Measurements from ENCODE around the gene CACHD1. TPM values are rescaled to one million over a fixed set of nuclear protein-coding genes. Genes with fewer than 3 reads are reported as not detected.

CACHD1 gene
- total and polyA plus RNA-seq, 10 donors = 1.1 to 17.3 (median 11.4) TPM

- H3K27ac ChIP-seq = no peak overlapping the region
- intact Hi-C loops (cut with DNase I; ENCODE audit: low total_unique reads) = no loop called here
- H3K36me3 ChIP-seq = no peaks in the 10 kb centered on the region
- no peaks in the 10 kb centered on the region for H3K9me3 ChIP-seq
- H3K4me1 ChIP-seq = peaks cover 0 to 13% (median 1%) of the 10 kb centered on the region in 6 donors
- H3K4me3 ChIP-seq = no peak overlapping the region
- no peak for DNase-seq
- TF ChIP-seq POLR2A (IDR thresholded peaks at IDR 0.05) = no peak
- TF ChIP-seq, protein P1, sequence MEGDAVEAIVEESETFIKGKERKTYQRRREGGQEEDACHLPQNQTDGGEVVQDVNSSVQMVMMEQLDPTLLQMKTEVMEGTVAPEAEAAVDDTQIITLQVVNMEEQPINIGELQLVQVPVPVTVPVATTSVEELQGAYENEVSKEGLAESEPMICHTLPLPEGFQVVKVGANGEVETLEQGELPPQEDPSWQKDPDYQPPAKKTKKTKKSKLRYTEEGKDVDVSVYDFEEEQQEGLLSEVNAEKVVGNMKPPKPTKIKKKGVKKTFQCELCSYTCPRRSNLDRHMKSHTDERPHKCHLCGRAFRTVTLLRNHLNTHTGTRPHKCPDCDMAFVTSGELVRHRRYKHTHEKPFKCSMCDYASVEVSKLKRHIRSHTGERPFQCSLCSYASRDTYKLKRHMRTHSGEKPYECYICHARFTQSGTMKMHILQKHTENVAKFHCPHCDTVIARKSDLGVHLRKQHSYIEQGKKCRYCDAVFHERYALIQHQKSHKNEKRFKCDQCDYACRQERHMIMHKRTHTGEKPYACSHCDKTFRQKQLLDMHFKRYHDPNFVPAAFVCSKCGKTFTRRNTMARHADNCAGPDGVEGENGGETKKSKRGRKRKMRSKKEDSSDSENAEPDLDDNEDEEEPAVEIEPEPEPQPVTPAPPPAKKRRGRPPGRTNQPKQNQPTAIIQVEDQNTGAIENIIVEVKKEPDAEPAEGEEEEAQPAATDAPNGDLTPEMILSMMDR (IDR thresholded peaks at IDR 0.05 in 8 of 11, conservative IDR thresholded peaks at IDR 0.05 in 3 of 11) = no peak
- TF ChIP-seq POLR2AphosphoS5 (IDR thresholded peaks at IDR 0.05) = no peak
- H3K27me3 ChIP-seq (replicated peaks in 1 of 7) = no peaks in the 10 kb centered on the region
These were observed 57.9 kb downstream of the CACHD1 start for GRCh38 chr1:64527786-64528185.

GRCh38 chr1:64530969-64531692 lies 61.2 kb downstream of the CACHD1 start:
- Histone ChIP-seq H3K4me1 (peaks cover 0 to 3% (median 0%) of the 10 kb centered on the region in 6 donors), H3K27ac (no peak overlapping the region), H3K4me3 (no peak overlapping the region), H3K27me3 (replicated peaks in 1 of 7) (no peaks in the 10 kb centered on the region), H3K9me3 (no peaks in the 10 kb centered on the region), H3K36me3 (no peaks in the 10 kb centered on the region)
- intact Hi-C loops (cut with DNase I; ENCODE audit: low total_unique reads) = no loop called here
- TF ChIP-seq POLR2A (IDR thresholded peaks at IDR 0.05) (no peak), POLR2AphosphoS5 (IDR thresholded peaks at IDR 0.05) (no peak)
- TF ChIP-seq, protein P1 (IDR thresholded peaks at IDR 0.05 in 8 of 11, conservative IDR thresholded peaks at IDR 0.05 in 3 of 11) = no peak
- no peak for DNase-seq

- TF ChIP-seq POLR2A (IDR thresholded peaks at IDR 0.05) (no peak), POLR2AphosphoS5 (IDR thresholded peaks at IDR 0.05) (no peak)
- TF ChIP-seq, protein P1 (IDR thresholded peaks at IDR 0.05 in 8 of 11, conservative IDR thresholded peaks at IDR 0.05 in 3 of 11) = no peak
- intact Hi-C loops (cut with DNase I; ENCODE audit: low total_unique reads) = no loop called here
- Histone ChIP-seq H3K27ac (no peak overlapping the region), H3K4me1 (peaks cover 0 to 2% (median 0%) of the 10 kb centered on the region in 6 donors), H3K4me3 (no peak overlapping the region), H3K27me3 (replicated peaks in 1 of 7) (no peaks in the 10 kb centered on the region), H3K9me3 (no peaks in the 10 kb centered on the region), H3K36me3 (no peaks in the 10 kb centered on the region)
- 64 to 92% (median 85%) methylated on average over 2 of the region's 2 CpGs for WGBS, 5 donors
- no peak for DNase-seq
These were observed 62.7 kb downstream of the CACHD1 start for GRCh38 chr1:64532646-64533045.

DNA sequence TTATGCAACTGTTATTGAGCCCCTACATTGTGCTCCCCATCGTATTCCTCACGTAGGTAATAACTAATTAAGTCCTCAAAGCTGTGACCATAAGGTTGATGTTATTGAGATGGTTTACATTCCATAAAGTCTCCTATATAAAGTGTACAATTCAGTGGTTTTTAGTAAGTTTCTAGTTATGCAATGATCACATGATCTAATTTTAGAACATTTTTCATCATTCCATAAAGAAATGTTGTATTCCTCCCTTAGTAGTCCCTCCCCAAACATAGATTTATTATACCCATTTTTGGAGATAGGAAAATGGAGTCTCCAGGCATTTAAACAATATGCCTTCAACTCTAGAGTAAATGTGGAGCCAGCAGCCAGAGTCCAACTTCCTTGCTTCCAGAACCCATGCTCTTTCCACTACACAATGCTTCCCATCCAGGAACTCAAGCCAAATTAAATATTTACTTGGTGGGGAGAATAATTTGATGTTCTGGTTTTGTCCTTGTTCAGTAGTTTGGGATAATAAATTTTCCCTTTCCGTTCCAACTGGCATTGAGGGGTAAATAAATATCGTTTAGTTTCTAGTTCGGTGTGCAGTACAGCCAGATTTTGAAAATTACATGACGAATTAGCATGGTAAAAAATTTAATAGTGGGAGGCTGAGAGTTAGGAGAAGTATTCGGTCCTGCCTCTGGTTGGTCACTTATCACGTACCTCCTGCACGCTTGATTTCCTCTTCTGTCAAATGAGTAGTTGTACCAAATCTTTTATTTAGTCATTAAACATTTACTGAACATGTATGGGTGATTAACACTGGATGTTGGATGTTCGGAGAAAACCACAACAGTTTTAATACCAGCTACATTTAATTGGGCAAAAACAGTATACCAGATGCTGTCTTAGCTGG lies 66.3 kb downstream of the CACHD1 start:
- no peak overlapping the region for H3K27ac ChIP-seq

More for the DNA sequence above, 66.3 kb downstream of the CACHD1 start:
- Histone ChIP-seq H3K27me3 (replicated peaks in 1 of 7) (no peaks in the 10 kb centered on the region), H3K9me3 (no peaks in the 10 kb centered on the region), H3K4me3 (no peak overlapping the region), H3K4me1 (peaks cover 0 to 22% (median 13%) of the 10 kb centered on the region in 6 donors), H3K36me3 (no peaks in the 10 kb centered on the region)
- no peak for DNase-seq
- WGBS, 5 donors = 87 to 93% (median 87%) methylated on average over 10 of the region's 10 CpGs
- intact Hi-C loops (cut with DNase I; ENCODE audit: low total_unique reads) = no loop called here
- TF ChIP-seq, protein P1 (IDR thresholded peaks at IDR 0.05 in 8 of 11, conservative IDR thresholded peaks at IDR 0.05 in 3 of 11) = no peak
- no peak for TF ChIP-seq POLR2AphosphoS5 (IDR thresholded peaks at IDR 0.05)
- no peak for TF ChIP-seq POLR2A (IDR thresholded peaks at IDR 0.05)
